SK-N-SH (cell line): Measurements from ENCODE around the gene WEE1. TPM values are rescaled to one million over a fixed set of nuclear protein-coding genes. Genes with fewer than 3 reads are reported as not detected.

Source experiments
- CTCF ChIA-PET: fragments of 300-600, 350-600 bp; formaldehyde crosslinking; extraction: SDS; loops from one replicate; lab custom pipeline; 2021; lab: Yijun Ruan, JAX
- POLR2A ChIA-PET: fragments of 350-600 bp; sonication (Branson Sonifier 250); formaldehyde crosslinking; extraction: SDS; loops from one replicate; lab custom pipeline; 2020; ENCODE audit warnings: antibody characterized with exemption, inconsistent platforms; lab: Yijun Ruan, JAX
- DNase-seq: peaks from one replicate; pipeline ENCODE4 v3.0.0; 2012
- H2AFZ ChIP-seq: fragments of 200-600 bp; sonication (generic); 2 replicates; pipeline ENCODE4 v1.8.1; 2016; ENCODE audit warnings: antibody characterized with exemption, mild to moderate bottlenecking, low read depth
- H3F3A ChIP-seq: fragments of 200-600 bp; sonication (generic); replicated peaks from 2 replicates; pipeline ENCODE3; 2016; ENCODE audit warnings: antibody characterized with exemption, mild to moderate bottlenecking; ENCODE audit not compliant: insufficient read depth
- H3K27ac ChIP-seq, 2 experiments: fragments of 200-500 bp in 1 of 2; fragments of 200-600 bp in 1 of 2; sonication (Bioruptor generic) in 1 of 2; sonication (generic), shearing (Covaris generic) in 1 of 2; 2 replicates each; pipeline versions ENCODE4 v1.5.1 to v1.6.1; 2014 to 2016; ENCODE audit warnings: low read depth in 2 of 2, inconsistent platforms in 1 of 2, low read length in 1 of 2, mild to moderate bottlenecking in 1 of 2, mixed read lengths in 1 of 2
- H3K27me3 ChIP-seq: fragments of 200-600 bp; sonication (generic), shearing (Covaris generic); 2 replicates; pipeline ENCODE4 v1.6.1; 2016; ENCODE audit warnings: mixed run types; ENCODE audit not compliant: insufficient read depth
- H3K36me3 ChIP-seq, 2 experiments: fragments of 200-500 bp in 1 of 2; fragments of 200-600 bp in 1 of 2; sonication (Bioruptor generic) in 1 of 2; sonication (generic) in 1 of 2; replicated peaks in 1 of 2; 2 replicates each; pipeline versions ENCODE3 to v1.5.1; 2014 to 2016; ENCODE audit warnings: low read length in 1 of 2, mild to moderate bottlenecking in 1 of 2; ENCODE audit not compliant: insufficient read depth in 2 of 2, control insufficient read depth in 1 of 2
- H3K4me1 ChIP-seq, 2 experiments: fragments of 200-500 bp in 1 of 2; fragments of 200-600 bp in 1 of 2; sonication (Bioruptor generic) in 1 of 2; sonication (generic), shearing (Covaris generic) in 1 of 2; 2 replicates each; pipeline versions ENCODE4 v1.5.1 to v1.6.1; 2014 to 2016; ENCODE audit warnings: low read depth in 1 of 2, low read length in 1 of 2, mixed run types in 1 of 2; ENCODE audit not compliant: insufficient read depth in 2 of 2, control insufficient read depth in 1 of 2
- H3K4me2 ChIP-seq: fragments of 200-600 bp; sonication (generic), shearing (Covaris generic); 2 replicates; pipeline ENCODE4 v1.6.1; 2017; ENCODE audit warnings: mixed run types
- H3K4me3 ChIP-seq, 2 experiments: fragments of 200-500 bp in 1 of 2; fragments of 200-600 bp in 1 of 2; sonication (Bioruptor generic) in 1 of 2; sonication (generic), shearing (Covaris generic) in 1 of 2; 2 replicates each; pipeline versions ENCODE4 v1.5.1 to v1.8.1; 2014 to 2016; ENCODE audit warnings: low read depth in 2 of 2, inconsistent platforms in 1 of 2, low read length in 1 of 2, mild to moderate bottlenecking in 1 of 2, mixed read lengths in 1 of 2, moderate library complexity in 1 of 2
- H3K79me2 ChIP-seq: fragments of 200-600 bp; sonication (generic); 2 replicates; pipeline ENCODE4 v1.8.1; 2017; ENCODE audit warnings: mild to moderate bottlenecking; ENCODE audit not compliant: insufficient read depth
- H3K9ac ChIP-seq: fragments of 200-600 bp; sonication (generic); 2 replicates; pipeline ENCODE4 v1.6.1; 2017; ENCODE audit warnings: mixed run types
- H3K9me2 ChIP-seq: fragments of 200-600 bp; sonication (generic); 2 replicates; pipeline ENCODE4 v1.6.1; 2017; ENCODE audit warnings: mixed run types
- H3K9me3 ChIP-seq: fragments of 200-600 bp; sonication (generic); 2 replicates; pipeline ENCODE4 v1.6.1; 2017; ENCODE audit warnings: mixed run types, mild to moderate bottlenecking, moderate library complexity
- H4K20me1 ChIP-seq: fragments of 200-600 bp; sonication (generic); 2 replicates; pipeline ENCODE4 v1.6.1; 2017; ENCODE audit warnings: mild to moderate bottlenecking, mixed run types; ENCODE audit not compliant: insufficient read depth
- CTCF ChIP-seq: fragments of 200-600 bp; sonication (generic); IDR thresholded peaks from 2 replicates; pipeline ENCODE4 v1.6.1; 2017; ENCODE audit warnings: antibody characterized with exemption, mild to moderate bottlenecking, moderate library complexity
- ELF1 ChIP-seq: IDR thresholded peaks from 2 replicates; pipeline ENCODE4 v1.4.0; 2012
- FOXM1 ChIP-seq: IDR thresholded peaks from 2 replicates; pipeline ENCODE4 v1.4.0; 2012; ENCODE audit warnings: low read depth, mild to moderate bottlenecking
- GATA2 ChIP-seq: sonication (generic); formaldehyde crosslinking; IDR thresholded peaks from 2 replicates; pipeline ENCODE4 v1.5.0; 2020; ENCODE audit warnings: mild to moderate bottlenecking, missing genetic modification reagents
- JUND ChIP-seq: IDR thresholded peaks from 2 replicates; pipeline ENCODE4 v1.4.0; 2012
- NFIC ChIP-seq: IDR thresholded peaks from 2 replicates; pipeline ENCODE4 v1.4.0; 2012; ENCODE audit warnings: borderline replicate concordance
- POLR2AphosphoS5 ChIP-seq: IDR thresholded peaks from 2 replicates; pipeline ENCODE4 v1.6.1; 2012; ENCODE audit warnings: low read depth, low read length
- RAD21 ChIP-seq: IDR thresholded peaks from 2 replicates; pipeline ENCODE4 v1.6.1; 2012; ENCODE audit warnings: mild to moderate bottlenecking, low read length
- RXRA ChIP-seq: IDR thresholded peaks from 2 replicates; pipeline ENCODE4 v1.4.0; 2012; ENCODE audit warnings: low read depth, mild to moderate bottlenecking, borderline replicate concordance
- SMC3 ChIP-seq: IDR thresholded peaks from 2 replicates; pipeline ENCODE4 v1.6.1; 2012; ENCODE audit warnings: low read depth, low read length, improper control_type of control experiment
- TAF1 ChIP-seq: IDR thresholded peaks from 2 replicates; pipeline ENCODE4 v1.6.1; 2012; ENCODE audit warnings: low read depth, mild to moderate bottlenecking, low read length, moderate library complexity, borderline replicate concordance
- USF1 ChIP-seq: IDR thresholded peaks from 2 replicates; pipeline ENCODE4 v1.4.0; 2012; ENCODE audit warnings: low read depth, borderline replicate concordance
- YY1 ChIP-seq: IDR thresholded peaks from 2 replicates; pipeline ENCODE4 v1.4.0; 2012; ENCODE audit warnings: low read depth, mild to moderate bottlenecking
- WGBS: methylation state at CpG from one replicate; pipeline ENCODE4 v1.1.6; 2017; ENCODE audit warnings: low lambda C conversion rate; 5-methylcytosine and 5-hydroxymethylcytosine counted together
- polyA plus RNA-seq, 3 experiments: library from polyadenylated mRNA; depleted of rRNA; stranded (reverse); fragments of >200 nt; gene quantifications; 2 replicates each; pipeline ENCODE4 v1.2.3, GENCODE V29; 2012
- TF ChIP-seq, protein P1 (sequence below): fragments of 150-350 bp; IDR thresholded peaks from 2 replicates; pipeline ENCODE4 v1.6.1; 2017; ENCODE audit warnings: antibody characterized with exemption, low read length, low read depth, borderline replicate concordance

WEE1 gene
- polyA plus RNA-seq, 1 of the 3 experiments (the other 2 are of a cell fraction): 16.9 TPM

DNA sequence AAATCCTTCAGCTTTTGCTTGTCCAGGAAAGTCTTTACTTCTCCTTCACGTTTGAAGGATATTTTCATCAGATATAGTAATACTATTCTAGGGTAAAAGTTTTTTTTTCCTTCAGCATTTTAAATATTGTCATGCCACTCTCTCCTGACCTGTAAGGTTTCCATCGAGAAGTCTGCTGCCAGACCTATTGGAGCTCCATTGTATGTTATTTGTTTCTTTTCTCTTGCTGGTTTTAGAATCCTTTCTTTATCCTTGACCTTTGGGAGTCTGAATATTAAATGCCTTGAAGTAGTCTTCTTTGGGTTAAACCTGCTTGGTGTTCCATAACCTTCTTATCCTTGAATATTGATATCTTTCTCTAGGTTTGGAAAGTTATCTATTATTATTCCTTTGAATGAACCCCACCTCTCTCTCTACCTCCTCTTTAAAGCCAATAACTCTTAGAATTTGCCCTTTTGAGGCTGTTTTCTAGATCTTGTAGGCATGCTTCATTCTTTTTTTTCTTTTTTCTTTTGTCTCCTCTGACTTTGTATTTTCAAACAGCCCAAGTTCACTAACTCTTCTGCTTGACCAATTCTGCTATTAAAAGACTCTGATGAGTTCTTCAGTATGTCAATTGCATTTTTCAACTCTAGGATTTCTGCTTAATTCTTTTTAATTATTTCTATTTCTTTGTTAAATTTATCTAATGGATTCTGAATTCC, 12.0 kb upstream of the WEE1 start:
- no peak for DNase-seq
- H3K9me2 ChIP-seq: no peaks in the 10 kb centered on the region
- H3K4me3 ChIP-seq: no peak overlapping the region
- peaks cover 11% of the 10 kb centered on the region for H3F3A ChIP-seq
- no peaks in the 10 kb centered on the region for H3K27me3 ChIP-seq
- peaks cover 0 to 5% of the 10 kb centered on the region in 2 experiments for H3K36me3 ChIP-seq
- no peaks in the 10 kb centered on the region for H4K20me1 ChIP-seq
- no peak overlapping the region for H3K27ac ChIP-seq
- H3K4me1 ChIP-seq: peaks cover 3 to 5% of the 10 kb centered on the region in 2 experiments; a peak in 3 of 4 replicates
- CTCF ChIA-PET: interaction anchor here (1.0 kb wide), 1 partner anchor 26 kb away, joined by 3 read pairs; no protein-coding TSS in a partner anchor
- no peak for TF ChIP-seq RXRA
- TF ChIP-seq, all 33 proteins: peak for 0
- H3K4me2 ChIP-seq: no peak overlapping the region
- H3K9ac ChIP-seq: no peak overlapping the region
- peaks cover 13% of the 10 kb centered on the region; the same call in 1 of the 2 replicates for H3K9me3 ChIP-seq
- H2AFZ ChIP-seq: no peak overlapping the region
- 84% methylated on average over 2 of the region's 2 CpGs for WGBS
- H3K79me2 ChIP-seq: no peaks in the 10 kb centered on the region
- POLR2A ChIA-PET: no interaction called here

DNA sequence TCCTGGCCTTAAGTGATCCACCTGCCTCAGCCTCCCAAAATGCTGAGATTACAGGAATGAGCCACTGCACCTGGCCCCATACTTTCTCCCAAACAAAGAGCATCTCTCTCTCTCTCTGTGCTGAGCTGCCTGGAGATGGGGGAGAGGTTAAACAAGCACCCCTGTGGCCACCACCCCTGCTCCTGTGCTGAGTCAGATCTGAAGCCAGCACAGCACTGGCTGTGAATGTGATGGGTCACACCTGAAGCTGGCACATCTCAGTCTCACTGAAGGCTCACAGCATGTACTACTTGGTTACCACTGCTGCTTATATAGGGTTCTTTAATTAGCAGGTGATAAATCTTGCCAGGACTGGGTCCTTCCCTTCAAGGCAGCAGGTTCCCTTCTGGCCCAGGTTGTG, 10.8 kb upstream of the WEE1 start:
- no peak for DNase-seq
- POLR2A ChIA-PET: no interaction called here
- CTCF ChIA-PET: interaction anchor here (1.2 kb wide), 1 partner anchor 14 kb away, joined by 3 read pairs; no protein-coding TSS in a partner anchor

More for the DNA sequence above, 10.8 kb upstream of the WEE1 start:
- Histone ChIP-seq H3K4me1 (peaks cover 5 to 10% of the 10 kb centered on the region in 2 experiments; a peak in 3 of 4 replicates), H3K9ac (no peak overlapping the region), H3K36me3 (peaks cover 0 to 5% of the 10 kb centered on the region in 2 experiments), H3K79me2 (no peaks in the 10 kb centered on the region), H3K27me3 (no peaks in the 10 kb centered on the region), H3K4me3 (no peak overlapping the region), H3F3A (peaks cover 17% of the 10 kb centered on the region), H3K9me3 (peaks cover 13% of the 10 kb centered on the region; the same call in 1 of the 2 replicates), H4K20me1 (no peaks in the 10 kb centered on the region), H3K9me2 (no peaks in the 10 kb centered on the region), H3K27ac (no peak overlapping the region), H3K4me2 (no peak overlapping the region), H2AFZ (no peak overlapping the region)
- no peak for TF ChIP-seq CTCF
- TF ChIP-seq YY1: no peak
- no peak for TF ChIP-seq RXRA
- TF ChIP-seq JUND: no peak
- no peak for TF ChIP-seq TAF1
- no peak for TF ChIP-seq SMC3
- no peak for TF ChIP-seq NFIC
- no peak for TF ChIP-seq USF1
- TF ChIP-seq, protein P1, sequence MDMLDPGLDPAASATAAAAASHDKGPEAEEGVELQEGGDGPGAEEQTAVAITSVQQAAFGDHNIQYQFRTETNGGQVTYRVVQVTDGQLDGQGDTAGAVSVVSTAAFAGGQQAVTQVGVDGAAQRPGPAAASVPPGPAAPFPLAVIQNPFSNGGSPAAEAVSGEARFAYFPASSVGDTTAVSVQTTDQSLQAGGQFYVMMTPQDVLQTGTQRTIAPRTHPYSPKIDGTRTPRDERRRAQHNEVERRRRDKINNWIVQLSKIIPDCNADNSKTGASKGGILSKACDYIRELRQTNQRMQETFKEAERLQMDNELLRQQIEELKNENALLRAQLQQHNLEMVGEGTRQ: no peak
- TF ChIP-seq ELF1: no peak
- no peak for TF ChIP-seq GATA2 (CRISPR knock-in tag)
- no peak for TF ChIP-seq RAD21
- TF ChIP-seq POLR2AphosphoS5: no peak
- no peak for TF ChIP-seq FOXM1
